ENCODE data around the gene PAX7.

- TF ChIP-seq CTCF (IDR thresholded peaks at IDR 0.05) (no peak), HOXB13 (CRISPR knock-in tag; IDR thresholded peaks at IDR 0.05; ENCODE audit: low read depth) (no peak), MAX (IDR thresholded peaks at IDR 0.05) (no peak), POLR2A (IDR thresholded peaks at IDR 0.05; ENCODE audit: low read length) (no peak), REST (IDR thresholded peaks at IDR 0.05) (no peak), RAD21 (conservative IDR thresholded peaks at IDR 0.05 in 1 of 2, IDR thresholded peaks at IDR 0.05 in 1 of 2) (no peak)
Observed at GRCh38 chr1:18736958-18737357, 106.3 kb downstream of the PAX7 start.
